Astrocyte of the cerebellum (primary cell): ENCODE data around the gene ARHGEF28.

Source experiments
- DNase-seq: peaks from one replicate; pipeline ENCODE4 v3.0.0-alpha.2; 2011; ENCODE audit warnings: low read depth
- H3K4me3 ChIP-seq: 2 replicates; pipeline ENCODE4 v1.5.1; 2011; ENCODE audit warnings: mild to moderate bottlenecking, low read depth, low read length, moderate library complexity
- in situ Hi-C: cut with HindIII; loops from 2 replicates; pipeline ENCODE4 v1.10.0; 2017; ENCODE audit warnings: low sequenced_read_pairs
- TF ChIP-seq, protein P1 (sequence below): IDR thresholded peaks from 2 replicates; pipeline ENCODE4 v1.5.1; 2012; ENCODE audit warnings: low read length, low read depth, moderate library complexity, mild to moderate bottlenecking; ENCODE audit errors: missing control alignments

Gene ARHGEF28

GRCh38 chr5:73969195-73970036, 343.4 kb downstream of the ARHGEF28 start:
- no peak for DNase-seq
- H3K4me3 ChIP-seq, result no peak overlapping the region
- TF ChIP-seq, protein P1, sequence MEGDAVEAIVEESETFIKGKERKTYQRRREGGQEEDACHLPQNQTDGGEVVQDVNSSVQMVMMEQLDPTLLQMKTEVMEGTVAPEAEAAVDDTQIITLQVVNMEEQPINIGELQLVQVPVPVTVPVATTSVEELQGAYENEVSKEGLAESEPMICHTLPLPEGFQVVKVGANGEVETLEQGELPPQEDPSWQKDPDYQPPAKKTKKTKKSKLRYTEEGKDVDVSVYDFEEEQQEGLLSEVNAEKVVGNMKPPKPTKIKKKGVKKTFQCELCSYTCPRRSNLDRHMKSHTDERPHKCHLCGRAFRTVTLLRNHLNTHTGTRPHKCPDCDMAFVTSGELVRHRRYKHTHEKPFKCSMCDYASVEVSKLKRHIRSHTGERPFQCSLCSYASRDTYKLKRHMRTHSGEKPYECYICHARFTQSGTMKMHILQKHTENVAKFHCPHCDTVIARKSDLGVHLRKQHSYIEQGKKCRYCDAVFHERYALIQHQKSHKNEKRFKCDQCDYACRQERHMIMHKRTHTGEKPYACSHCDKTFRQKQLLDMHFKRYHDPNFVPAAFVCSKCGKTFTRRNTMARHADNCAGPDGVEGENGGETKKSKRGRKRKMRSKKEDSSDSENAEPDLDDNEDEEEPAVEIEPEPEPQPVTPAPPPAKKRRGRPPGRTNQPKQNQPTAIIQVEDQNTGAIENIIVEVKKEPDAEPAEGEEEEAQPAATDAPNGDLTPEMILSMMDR, result no peak
- in situ Hi-C loops, result no loop called here

DNA sequence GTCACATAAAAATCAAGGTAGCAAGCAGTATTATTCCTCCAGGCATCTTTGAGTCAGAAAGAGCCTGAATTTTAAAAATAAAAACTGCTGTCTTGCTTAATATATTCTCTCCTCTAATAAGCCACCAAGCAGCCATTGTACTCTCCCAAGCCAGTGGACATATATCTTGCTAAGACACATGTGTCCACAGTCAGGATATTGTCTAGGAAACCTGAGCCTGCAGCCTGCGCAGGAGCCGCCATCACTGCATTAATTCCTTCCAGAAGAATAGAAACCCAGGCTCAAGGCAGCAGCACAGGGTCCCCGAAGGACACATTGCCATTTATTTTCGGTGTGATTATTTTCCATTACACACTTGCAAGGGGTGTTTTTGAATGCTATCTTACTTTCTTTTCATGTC, 345.3 kb downstream of the ARHGEF28 start:
- DNase-seq, result no peak
- no peak overlapping the region for H3K4me3 ChIP-seq
- in situ Hi-C loops, result no loop called here
- TF ChIP-seq, protein P1, result no peak

- no peak overlapping the region for H3K4me3 ChIP-seq
- in situ Hi-C loops, result no loop called here
- no peak for DNase-seq
- TF ChIP-seq, protein P1, result no peak
Observed at GRCh38 chr5:73973135-73973534, 347.1 kb downstream of the ARHGEF28 start.

GRCh38 chr5:73974871-73975360, 348.9 kb downstream of the ARHGEF28 start:
- in situ Hi-C loops, result no loop called here
- H3K4me3 ChIP-seq, result no peak overlapping the region
- no peak for DNase-seq
- TF ChIP-seq, protein P1, result no peak

- in situ Hi-C loops, result no loop called here
- no peak for DNase-seq
- TF ChIP-seq, protein P1, result no peak
Observed at GRCh38 chr5:73975845-73976244, 349.8 kb downstream of the ARHGEF28 start.

DNA sequence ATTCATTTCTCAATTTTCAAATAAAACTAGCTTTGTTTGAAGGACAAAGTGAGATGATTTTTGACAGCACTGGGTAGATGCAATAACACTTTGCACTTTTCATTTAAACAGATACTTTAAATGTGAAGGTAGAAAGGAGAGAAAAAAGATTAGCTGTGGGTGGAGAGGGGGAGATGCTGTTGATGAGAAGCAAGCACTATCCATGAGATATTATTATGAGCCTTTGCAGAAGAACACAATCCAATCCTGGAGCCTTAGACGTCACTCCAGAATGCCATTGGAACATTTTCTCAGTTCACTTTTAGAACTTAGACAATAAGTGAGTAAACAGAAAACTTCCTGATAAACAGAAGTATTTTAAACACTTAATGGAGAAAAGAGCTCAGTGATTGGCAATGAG, 351.1 kb downstream of the ARHGEF28 start:
- in situ Hi-C loops, result no loop called here
- H3K4me3 ChIP-seq, result no peak overlapping the region
- TF ChIP-seq, protein P1, result no peak
- no peak for DNase-seq

More at GRCh38 chr5:73975845-73976244, 349.8 kb downstream of the ARHGEF28 start:
- no peak overlapping the region for H3K4me3 ChIP-seq
